K562 (cell line): ENCODE data around the gene ATXN7L1. TPM values are rescaled to one million over a fixed set of nuclear protein-coding genes. Genes with fewer than 3 reads are reported as not detected.
A peak's percentile ranks its signal among the peaks of the same experiment; 100 is the strongest.

ENCODE experiments used
- ATAC-seq: fragments of 200-7000 bp; cut with Tn5 transposase; 3 replicates; pipeline ENCODE4 v1.9.1; 2020; ENCODE audit warnings: moderate library complexity
- BruUV-seq: library from RNA; stranded (reverse); fragments of 400-500 nt; replicated peaks from 2 replicates; lab custom pipeline; 2021; lab: Mats Ljungman, UMichigan
- CTCF ChIA-PET: fragments of 300-600 bp; formaldehyde crosslinking; extraction: SDS; loops from one replicate; lab custom pipeline; 2021; ENCODE audit warnings: low intra/inter-chr PET ratio; lab: Yijun Ruan, JAX
- POLR2A ChIA-PET: fragments of 300-600, 350-650 bp; sonication (Branson Sonifier 250); formaldehyde crosslinking; extraction: SDS; loops from one replicate; lab custom pipeline; 2021; ENCODE audit warnings: antibody characterized with exemption, inconsistent platforms; lab: Yijun Ruan, JAX
- DNase-seq, 4 experiments: peaks; one replicate each; pipeline versions ENCODE4 v3.0.0 to v3.0.0-alpha.2; 2011 to 2018; ENCODE audit warnings: low spot score in 3 of 4, mixed read lengths in 3 of 4; ENCODE audit errors: extremely low read depth in 1 of 4
- FAIRE-seq: peaks from 2 replicates; lab custom pipeline; 2011; peaks lifted over from hg19 to GRCh38; lab: Jason Lieb, UNC
- H2AFZ ChIP-seq: 2 replicates; pipeline ENCODE4 v1.6.0; 2011; ENCODE audit warnings: low read depth, low read length, control low read depth, inconsistent platforms
- H3K27ac ChIP-seq: fragments of 200-600 bp; 3 replicates; pipeline ENCODE4 v1.8.0; 2011; ENCODE audit warnings: low read depth, mild to moderate bottlenecking, control low read depth, inconsistent platforms, low read length, moderate library complexity, mixed read lengths; ENCODE audit errors: extremely low read depth
- H3K27me3 ChIP-seq, 2 experiments: fragments of 300-600 bp in 1 of 2; 2 replicates in 1 of 2; 3 replicates in 1 of 2; pipeline versions ENCODE4 v1.6.0 to v1.8.0; 2011; ENCODE audit warnings: inconsistent platforms in 2 of 2, low read length in 2 of 2, mild to moderate bottlenecking in 1 of 2, mixed read lengths in 1 of 2, moderate library complexity in 1 of 2; ENCODE audit not compliant: control insufficient read depth in 2 of 2, insufficient read depth in 2 of 2
- H3K36me3 ChIP-seq: fragments of 300-600 bp; 3 replicates; pipeline ENCODE4 v1.8.0; 2011; ENCODE audit warnings: mild to moderate bottlenecking, low read length, inconsistent platforms; ENCODE audit not compliant: control insufficient read depth, insufficient read depth
- H3K4me1 ChIP-seq, 2 experiments: fragments of 200-600 bp in 1 of 2; replicated peaks in 1 of 2; 2 replicates in 1 of 2; 3 replicates in 1 of 2; pipeline versions ENCODE4 v1.5.1 to v1.8.0; 2011; ENCODE audit warnings: inconsistent platforms in 2 of 2, low read length in 2 of 2, mild to moderate bottlenecking in 1 of 2, mixed read lengths in 1 of 2, moderate library complexity in 1 of 2; ENCODE audit not compliant: control insufficient read depth in 2 of 2, insufficient read depth in 2 of 2
- H3K4me2 ChIP-seq: 2 replicates; pipeline ENCODE4 v1.6.1; 2011; ENCODE audit warnings: low read length, control low read depth, inconsistent platforms, mixed read lengths; ENCODE audit not compliant: insufficient read depth
- H3K4me3 ChIP-seq: fragments of 200-600 bp; sonication (generic), shearing (Covaris generic); 2 replicates; pipeline ENCODE4 v1.5.1; 2016; ENCODE audit warnings: control low read depth, inconsistent platforms
- H3K79me2 ChIP-seq: fragments of 200-600 bp; 3 replicates; pipeline ENCODE4 v1.8.0; 2011; ENCODE audit warnings: low read length, inconsistent platforms; ENCODE audit not compliant: control insufficient read depth, insufficient read depth
- H3K9ac ChIP-seq, 2 experiments: 2 replicates each; pipeline versions ENCODE4 v1.6.0 to v1.6.1; 2011; ENCODE audit warnings: low read depth in 2 of 2, low read length in 2 of 2, control low read depth in 1 of 2, inconsistent platforms in 1 of 2, mild to moderate bottlenecking in 1 of 2, mixed read lengths in 1 of 2; ENCODE audit not compliant: insufficient read depth in 1 of 2
- H3K9me1 ChIP-seq: one replicate; pipeline ENCODE4 v1.6.0; 2011; ENCODE audit warnings: inconsistent platforms, mild to moderate bottlenecking, low read length, moderate library complexity; ENCODE audit not compliant: control insufficient read depth, insufficient read depth
- H3K9me3 ChIP-seq: replicated peaks from 2 replicates; pipeline ENCODE4 v1.5.1; 2011; ENCODE audit warnings: low read depth, low read length, inconsistent platforms; ENCODE audit not compliant: control insufficient read depth, insufficient read depth
- H4K20me1 ChIP-seq: replicated peaks from 2 replicates; pipeline ENCODE4 v1.6.1; 2011; ENCODE audit warnings: low read length, inconsistent platforms, mixed read lengths; ENCODE audit not compliant: control insufficient read depth, insufficient read depth
- BMI1 ChIP-seq: fragments of 150-350 bp; IDR thresholded peaks from 2 replicates; pipeline ENCODE4 v1.6.1; 2014; ENCODE audit warnings: low read length
- C11orf30 ChIP-seq: fragments of 450-650 bp; IDR thresholded peaks from 2 replicates; pipeline ENCODE4 v1.6.1; 2016; ENCODE audit warnings: low read depth, mild to moderate bottlenecking
- CBX8 ChIP-seq: fragments of 200-600 bp; sonication (generic); IDR thresholded peaks from 2 replicates; pipeline ENCODE4 v1.6.1; 2012; ENCODE audit warnings: borderline replicate concordance, mixed run types, low read depth, mild to moderate bottlenecking, moderate library complexity, mixed read lengths, low read length, control low read depth, inconsistent platforms; ENCODE audit not compliant: poor library complexity, severe bottlenecking; ENCODE audit errors: extremely low read depth
- MAFF ChIP-seq: IDR thresholded peaks from 2 replicates; pipeline ENCODE4 v1.6.1; 2012; ENCODE audit warnings: low read length, improper control_type of control experiment
- MAFG ChIP-seq: fragments of 450-650 bp; conservative IDR thresholded peaks from 2 replicates; pipeline ENCODE4 v1.6.1; 2016; ENCODE audit warnings: missing genetic modification characterization, missing compliant biosample characterization
- MAFK ChIP-seq: IDR thresholded peaks from 2 replicates; pipeline ENCODE4 v1.6.1; 2011; ENCODE audit warnings: low read length, improper control_type of control experiment
- SMAD3 ChIP-seq: fragments of 450-650 bp; formaldehyde crosslinking; conservative IDR thresholded peaks from 2 replicates; pipeline ENCODE4 v1.4.0; 2020; ENCODE audit warnings: mild to moderate bottlenecking
- ZNF316 ChIP-seq: fragments of 450-650 bp; IDR thresholded peaks from 2 replicates; pipeline ENCODE4 v1.6.1; 2016
- ZNF780A ChIP-seq: fragments of 250-450 bp; sonication (Bioruptor Pico); IDR thresholded peaks from 2 replicates; pipeline ENCODE4 v1.5.0; 2021; ENCODE audit warnings: mild to moderate bottlenecking
- ZZZ3 ChIP-seq: fragments of 450-650 bp; IDR thresholded peaks from 2 replicates; pipeline ENCODE4 v1.6.1; 2016; ENCODE audit warnings: antibody characterized with exemption, mild to moderate bottlenecking, moderate library complexity
- WGBS: fragments of 100-300 bp; shearing (Covaris generic); methylation state at CpG from one replicate; pipeline ENCODE4 v1.1.6; 2016; ENCODE audit warnings: low coverage, mixed read lengths; ENCODE audit not compliant: insufficient coverage; ENCODE audit errors: missing lambda C conversion rate; 5-methylcytosine and 5-hydroxymethylcytosine counted together
- in situ Hi-C: fragments of 300-500 bp; cut with MboI; formaldehyde crosslinking; loops from 4 replicates; pipeline ENCODE4 v1.15.0; 2018; ENCODE audit warnings: inconsistent platforms, mixed read lengths
- intact Hi-C: fragments of 100-400 bp; cut with micrococcal nuclease; formaldehyde crosslinking; loops from 2 replicates; pipeline ENCODE4 v1.14.2; 2022
- polyA plus RNA-seq, 8 experiments: library from polyadenylated mRNA; depleted of rRNA in 4 of 8; stranded (reverse) in 5 of 8; unstranded in 3 of 8; fragments of >200 nt; fragmentation: Nextera tagmentation in 2 of 8; fragmentation: Illumina TruSeq in 1 of 8; extraction: Ambion mirVana in 2 of 8; extraction: Trizol in 1 of 8; gene quantifications; 2 replicates each; pipeline versions ENCODE4 v1.2.1 to v1.2.3, GENCODE V29; 2011 to 2014; ENCODE audit warnings: inconsistent platforms in 1 of 8, missing spikeins in 1 of 8
- total RNA-seq, 7 experiments: library from RNA; depleted of rRNA in 6 of 7; stranded (reverse); fragments of >200 nt in 6 of 7; fragmentation: Illumina TruSeq in 2 of 7; extraction: Trizol in 2 of 7; gene quantifications; 2 replicates each; pipeline versions ENCODE4 v1.2.1 to v1.2.3, GENCODE V29; 2011 to 2021; ENCODE audit warnings: low replicate concordance in 1 of 7
- TF ChIP-seq, protein P1 (sequence below): fragments of 250-450 bp; sonication (Bioruptor Pico); IDR thresholded peaks from 2 replicates; pipeline ENCODE4 v1.9.0; 2021; ENCODE audit warnings: mild to moderate bottlenecking
- TF ChIP-seq, protein P2 (sequence below): sonication (generic); formaldehyde crosslinking; IDR thresholded peaks from 2 replicates; pipeline ENCODE4 v1.8.1; 2023; ENCODE audit warnings: mild to moderate bottlenecking, missing genetic modification reagents, moderate library complexity

ATXN7L1 gene
- total and polyA plus RNA-seq, 9 of the 15 experiments (the other 6 are each of a cell fraction or from before 2014, with no cell fraction given) = 6.6 to 13.7 (median 10.7) TPM

DNA sequence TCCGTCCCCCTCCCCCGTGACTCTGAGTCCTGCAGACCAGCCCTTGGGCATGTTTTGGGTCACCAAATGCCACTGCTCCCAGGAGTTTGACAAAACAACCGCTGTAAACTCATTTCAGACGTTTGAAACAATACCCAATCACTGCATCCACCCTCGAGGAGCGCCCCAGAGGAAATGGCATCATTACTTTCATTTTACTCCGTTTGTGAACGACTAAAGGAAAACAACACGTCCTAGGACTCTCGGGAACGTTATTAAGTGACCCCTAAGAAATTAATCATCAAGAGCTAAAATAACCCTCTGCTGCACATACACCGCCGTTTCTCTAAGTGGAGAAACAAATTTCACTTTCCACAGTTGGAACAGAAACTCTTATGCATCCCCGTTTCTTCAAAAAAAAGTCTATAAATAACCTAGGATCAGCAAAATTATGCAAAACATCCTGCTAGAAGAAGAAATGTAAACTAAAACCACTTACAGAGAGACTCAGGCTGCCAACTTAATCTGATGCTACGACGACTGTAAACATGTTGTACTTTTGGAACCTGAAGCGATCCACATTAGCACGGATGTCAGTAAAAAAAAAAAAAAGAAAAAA, 185.2 kb downstream of the ATXN7L1 start:
- no peaks in the 10 kb centered on the region for H3K79me2 ChIP-seq
- in situ Hi-C loops (no loop called here), intact Hi-C loops (no loop called here)
- no peaks in the 10 kb centered on the region for H3K9me1 ChIP-seq
- H3K9ac ChIP-seq = no peak overlapping the region
- TF ChIP-seq ZNF316 (peak; percentile 66), ZZZ3 (no peak), CBX8 (peak; percentile 88), ZNF780A (no peak), SMAD3 (no peak), C11orf30 (peak; percentile 51; the same call in 1 of the 2 replicates), MAFF (peak; percentile 3; the same call in 1 of the 2 replicates), MAFK (0 out of 2 replicates have a peak, but pooled peaks have one; percentile 11), MAFG (tag) (0 out of 2 replicates have a peak, but pooled peaks have one; percentile 31), BMI1 (peak; percentile 64; the same call in 1 of the 2 replicates)
- TF ChIP-seq, protein P1, sequence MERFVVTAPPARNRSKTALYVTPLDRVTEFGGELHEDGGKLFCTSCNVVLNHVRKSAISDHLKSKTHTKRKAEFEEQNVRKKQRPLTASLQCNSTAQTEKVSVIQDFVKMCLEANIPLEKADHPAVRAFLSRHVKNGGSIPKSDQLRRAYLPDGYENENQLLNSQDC (CRISPR knock-in tag) = no peak
- TF ChIP-seq, protein P2, sequence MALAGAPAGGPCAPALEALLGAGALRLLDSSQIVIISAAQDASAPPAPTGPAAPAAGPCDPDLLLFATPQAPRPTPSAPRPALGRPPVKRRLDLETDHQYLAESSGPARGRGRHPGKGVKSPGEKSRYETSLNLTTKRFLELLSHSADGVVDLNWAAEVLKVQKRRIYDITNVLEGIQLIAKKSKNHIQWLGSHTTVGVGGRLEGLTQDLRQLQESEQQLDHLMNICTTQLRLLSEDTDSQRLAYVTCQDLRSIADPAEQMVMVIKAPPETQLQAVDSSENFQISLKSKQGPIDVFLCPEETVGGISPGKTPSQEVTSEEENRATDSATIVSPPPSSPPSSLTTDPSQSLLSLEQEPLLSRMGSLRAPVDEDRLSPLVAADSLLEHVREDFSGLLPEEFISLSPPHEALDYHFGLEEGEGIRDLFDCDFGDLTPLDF (CRISPR knock-in tag) = no peak
- no peak overlapping the region for H2AFZ ChIP-seq
- no peak overlapping the region for H3K27ac ChIP-seq
- H3K9me3 ChIP-seq = no peaks in the 10 kb centered on the region
- 13% methylated on average over 18 of the region's 18 CpGs for WGBS
- POLR2A ChIA-PET = interaction anchor here (1.2 kb wide), 1 partner anchor 37 kb away, joined by 3 read pairs; no protein-coding TSS in a partner anchor
- DNase-seq = no peak
- H3K4me2 ChIP-seq = no peak overlapping the region
- peaks cover 0 to 4% of the 10 kb centered on the region in 2 experiments; a peak in 2 of 5 replicates for H3K4me1 ChIP-seq
- CTCF ChIA-PET = no interaction called here
- H4K20me1 ChIP-seq = peaks cover 3% of the 10 kb centered on the region; the same call in 1 of the 2 replicates
- no TSS peak for BruUV-seq
- H3K4me3 ChIP-seq = no peak overlapping the region
- no peak for FAIRE-seq
- H3K27me3 ChIP-seq = peaks cover 42 to 69% of the 10 kb centered on the region in 2 experiments
- H3K36me3 ChIP-seq = no peaks in the 10 kb centered on the region
- no peak for ATAC-seq
